Fibroblast of lung (primary cell): Measurements from ENCODE around the gene KLHL33. TPM values are rescaled to one million over a fixed set of nuclear protein-coding genes. Genes with fewer than 3 reads are reported as not detected.
A peak's percentile ranks its signal among the peaks of the same experiment; 100 is the strongest.

Experiments used
- DNase-seq, 2 donors: peaks; one replicate each; pipeline versions ENCODE4 v3.0.0 to v3.0.0-alpha.2; 2010; ENCODE audit warnings: low read depth in 2 of 2
- H2AFZ ChIP-seq: 2 replicates; pipeline ENCODE4 v1.5.1; 2012; ENCODE audit warnings: low read length, control low read depth, inconsistent platforms
- H3K27ac ChIP-seq: 2 replicates; pipeline ENCODE4 v1.5.1; 2011; ENCODE audit warnings: low read length, control low read depth; ENCODE audit not compliant: insufficient read depth
- H3K27me3 ChIP-seq: 2 replicates; pipeline ENCODE4 v1.5.1; 2011; ENCODE audit warnings: mild to moderate bottlenecking, low read length; ENCODE audit not compliant: control insufficient read depth, insufficient read depth
- H3K36me3 ChIP-seq: 2 replicates; pipeline ENCODE4 v1.5.1; 2011; ENCODE audit warnings: low read length; ENCODE audit not compliant: control insufficient read depth, insufficient read depth
- H3K4me1 ChIP-seq: 2 replicates; pipeline ENCODE4 v1.5.1; 2011; ENCODE audit warnings: low read length; ENCODE audit not compliant: control insufficient read depth, insufficient read depth; ENCODE audit errors: extremely low read depth
- H3K4me2 ChIP-seq: 2 replicates; pipeline ENCODE4 v1.5.1; 2011; ENCODE audit warnings: low read length, control low read depth; ENCODE audit not compliant: insufficient read depth; ENCODE audit errors: extremely low read depth
- H3K4me3 ChIP-seq, 4 experiments: fragments of 200-600 bp in 1 of 4; sonication (generic) in 1 of 4; replicated peaks in 1 of 4; 2 replicates each; pipeline ENCODE4 v1.5.1; 2011 to 2016; ENCODE audit warnings: low read length in 4 of 4, low read depth in 3 of 4, mild to moderate bottlenecking in 3 of 4, control low read depth in 2 of 4, inconsistent platforms in 1 of 4, mixed read lengths in 1 of 4; ENCODE audit not compliant: insufficient read depth in 1 of 4; ENCODE audit errors: control extremely low read depth in 1 of 4
- H3K79me2 ChIP-seq: 2 replicates; pipeline ENCODE4 v1.5.1; 2012; ENCODE audit warnings: mild to moderate bottlenecking, low read length, inconsistent platforms; ENCODE audit not compliant: control insufficient read depth, insufficient read depth
- H3K9ac ChIP-seq: 2 replicates; pipeline ENCODE4 v1.5.1; 2011; ENCODE audit warnings: mild to moderate bottlenecking, low read length, control low read depth; ENCODE audit not compliant: insufficient read depth
- H3K9me3 ChIP-seq: 2 replicates; pipeline ENCODE4 v1.5.1; 2012; ENCODE audit warnings: low read depth, low read length; ENCODE audit not compliant: control insufficient read depth, insufficient read depth
- H4K20me1 ChIP-seq: 2 replicates; pipeline ENCODE4 v1.5.1; 2011; ENCODE audit warnings: low read length; ENCODE audit not compliant: control insufficient read depth, insufficient read depth; ENCODE audit errors: extremely low read depth
- CTCF ChIP-seq, 2 donors: IDR thresholded peaks in 1 of 2; conservative IDR thresholded peaks in 1 of 2; 1 replicate in 1 of 2; 2 replicates in 1 of 2; pipeline ENCODE4 v1.5.1; 2011 to 2012; ENCODE audit warnings: low read length in 2 of 2, control low read depth in 1 of 2, inconsistent platforms in 1 of 2, low read depth in 1 of 2, mild to moderate bottlenecking in 1 of 2
- EZH2 ChIP-seq: IDR thresholded peaks from 2 replicates; pipeline ENCODE4 v1.5.1; 2012; ENCODE audit warnings: low read length, control low read depth, mild to moderate bottlenecking; ENCODE audit errors: missing control alignments
- polyA plus RNA-seq, 2 donors: library from polyadenylated mRNA; depleted of rRNA in 1 of 2; stranded (reverse) in 1 of 2; unstranded in 1 of 2; fragments of >200 nt; gene quantifications; 2 replicates each; pipeline ENCODE4 v1.2.1, GENCODE V29; 2011 to 2012; ENCODE audit warnings: missing spikeins in 1 of 2
- total RNA-seq: library from RNA; depleted of rRNA; stranded (reverse); fragments of >200 nt; gene quantifications from 2 replicates; pipeline ENCODE4 v1.2.1, GENCODE V29; 2014

KLHL33 gene
- total and polyA plus RNA-seq, 2 donors (not counting 1 experiment from before 2014, with no cell fraction given), result 0.17 to 1.5 TPM

- H3K9ac ChIP-seq, result no peak overlapping the region
- TF ChIP-seq EZH2 (no peak), CTCF (conservative IDR thresholded peaks at IDR 0.05 in 1 of 2, IDR thresholded peaks at IDR 0.05 in 1 of 2; ENCODE audit: low read depth in 1 of 2, low read length in 2 of 2) (no peak)
- H3K4me3 ChIP-seq, result peak overlapping the region; percentile 75 to 98 (median 82)
- peaks cover 32% of the 10 kb centered on the region for H3K79me2 ChIP-seq
- H3K27me3 ChIP-seq, result no peaks in the 10 kb centered on the region
- H4K20me1 ChIP-seq, result no peaks in the 10 kb centered on the region
- peaks cover 3% of the 10 kb centered on the region for H3K36me3 ChIP-seq
- DNase-seq, result no peak
- H3K4me1 ChIP-seq, result no peaks in the 10 kb centered on the region
- peak overlapping the region; percentile 66 for H2AFZ ChIP-seq
- H3K4me2 ChIP-seq, result peak overlapping the region; percentile 84
- no peaks in the 10 kb centered on the region for H3K9me3 ChIP-seq
- H3K27ac ChIP-seq, result peak overlapping the region; percentile 81
Observed at GRCh38 chr14:20470603-20470901, 34.6 kb upstream of the KLHL33 start.

- no peaks in the 10 kb centered on the region for H4K20me1 ChIP-seq
- H3K4me1 ChIP-seq, result no peaks in the 10 kb centered on the region
- peaks cover 32% of the 10 kb centered on the region for H3K79me2 ChIP-seq
- peak overlapping the region; percentile 76 for H3K9ac ChIP-seq
- peak; percentile 55 to 68 for DNase-seq
- TF ChIP-seq CTCF (conservative IDR thresholded peaks at IDR 0.05 in 1 of 2, IDR thresholded peaks at IDR 0.05 in 1 of 2; ENCODE audit: low read depth in 1 of 2, low read length in 2 of 2), result no peak
- TF ChIP-seq EZH2, result no peak
- peak overlapping the region; percentile 75 to 98 (median 82) for H3K4me3 ChIP-seq
- no peaks in the 10 kb centered on the region for H3K27me3 ChIP-seq
- H3K36me3 ChIP-seq, result peaks cover 2% of the 10 kb centered on the region
- H3K4me2 ChIP-seq, result peak overlapping the region; percentile 84
- peak overlapping the region; percentile 81 for H3K27ac ChIP-seq
- no peaks in the 10 kb centered on the region for H3K9me3 ChIP-seq
- peak overlapping the region; percentile 66 for H2AFZ ChIP-seq
Observed at GRCh38 chr14:20469890-20470602, 34.1 kb upstream of the KLHL33 start.

- Histone ChIP-seq H3K27me3 (no peaks in the 10 kb centered on the region), H3K4me3 (peak within 1 kb of the TSS; percentile 75 to 98 (median 82)), H3K27ac (peak within 1 kb of the TSS; percentile 81), H3K79me2 (peaks cover 32% of the 10 kb centered on the region), H3K36me3 (no peaks in the 10 kb centered on the region), H4K20me1 (no peaks in the 10 kb centered on the region), H3K9me3 (no peaks in the 10 kb centered on the region), H3K9ac (peak within 1 kb of the TSS; percentile 76), H3K4me2 (peak within 1 kb of the TSS; percentile 84), H3K4me1 (no peaks in the 10 kb centered on the region), H2AFZ (peak within 1 kb of the TSS; percentile 66)
- TF ChIP-seq EZH2 (no peak), CTCF (conservative IDR thresholded peaks at IDR 0.05 in 1 of 2, IDR thresholded peaks at IDR 0.05 in 1 of 2; ENCODE audit: low read depth in 1 of 2, low read length in 2 of 2) (no peak)
- peak; percentile 83 to 87 for DNase-seq
Observed at GRCh38 chr14:20469242-20469889, 33.4 kb upstream of the KLHL33 start, which contains the start of gene PNP. Gene PNP, plus strand, starts transcription at chr14:20469406. Its CDS starts 119 bp downstream, at chr14:20469525.
